ENCODE results near the gene PSMC2. TPM values are rescaled to one million over a fixed set of nuclear protein-coding genes. Genes with fewer than 3 reads are reported as not detected.

The PSMC2 gene
- total and polyA plus RNA-seq, 8 donors, result 90.4 to 136 (median 96.3) TPM

GRCh38 chr7:103369432-103369831 is 22.0 kb downstream of the PSMC2 start:
- DNase-seq (no peak), ATAC-seq (no peak)
- Histone ChIP-seq H3K27me3 (no peaks in the 10 kb centered on the region), H3K27ac (no peak overlapping the region), H3K9me3 (no peaks in the 10 kb centered on the region), H3K4me1 (no peaks in the 10 kb centered on the region), H3K36me3 (peaks cover 0 to 64% of the 10 kb centered on the region in 2 donors), H3K4me3 (no peak overlapping the region)
- TF ChIP-seq CTCF (IDR thresholded peaks at IDR 0.05), result no peak
- intact Hi-C loops (cut with DNase I), result no loop called here

- H3K36me3 ChIP-seq, result peaks cover 0 to 18% of the 10 kb centered on the region in 2 donors
- H3K27ac ChIP-seq, result no peak overlapping the region
- no peak for TF ChIP-seq CTCF (IDR thresholded peaks at IDR 0.05)
- no peaks in the 10 kb centered on the region for H3K27me3 ChIP-seq
- ATAC-seq (no peak), DNase-seq (no peak)
- no peaks in the 10 kb centered on the region for H3K4me1 ChIP-seq
- intact Hi-C loops (cut with DNase I), result no loop called here
- H3K9me3 ChIP-seq, result no peaks in the 10 kb centered on the region
- H3K4me3 ChIP-seq, result no peak overlapping the region
Measured at GRCh38 chr7:103373866-103374643, 26.6 kb downstream of the PSMC2 start.

- Histone ChIP-seq H3K36me3 (no peaks in the 10 kb centered on the region), H3K9me3 (no peaks in the 10 kb centered on the region), H3K4me1 (no peaks in the 10 kb centered on the region), H3K4me3 (no peak overlapping the region), H3K27ac (no peak overlapping the region), H3K27me3 (no peaks in the 10 kb centered on the region)
- TF ChIP-seq CTCF (IDR thresholded peaks at IDR 0.05), result no peak
- intact Hi-C loops (cut with DNase I), result no loop called here
- ATAC-seq (no peak), DNase-seq (no peak)
Measured at GRCh38 chr7:103379270-103379975, 32.0 kb downstream of the PSMC2 start.

- Histone ChIP-seq H3K4me1 (no peaks in the 10 kb centered on the region), H3K27me3 (no peaks in the 10 kb centered on the region), H3K4me3 (no peak overlapping the region), H3K9me3 (no peaks in the 10 kb centered on the region), H3K27ac (no peak overlapping the region), H3K36me3 (no peaks in the 10 kb centered on the region)
- ATAC-seq (no peak), DNase-seq (no peak)
- TF ChIP-seq CTCF (IDR thresholded peaks at IDR 0.05), result no peak
- intact Hi-C loops (cut with DNase I), result no loop called here
Measured at GRCh38 chr7:103380395-103381191, 33.1 kb downstream of the PSMC2 start.
